Stimulated activated CD8-positive, alpha-beta memory T cell treated with anti-CD3 and anti-CD28 coated beads, Interleukin-7, amount 100 ng/mL, for 4 hours (primary cell): ENCODE measurements around the gene DCD.
A peak's percentile ranks its signal among the peaks of the same experiment; 100 is the strongest.

Source experiments
- DNase-seq, 2 donors: peaks; one replicate each; pipeline ENCODE4 v3.0.0-alpha.2; 2020; ENCODE audit warnings: low read depth in 2 of 2

Gene DCD

GRCh38 chr12:54608156-54608555 lies 40.0 kb downstream of the DCD start:
- no peak for DNase-seq

DNA sequence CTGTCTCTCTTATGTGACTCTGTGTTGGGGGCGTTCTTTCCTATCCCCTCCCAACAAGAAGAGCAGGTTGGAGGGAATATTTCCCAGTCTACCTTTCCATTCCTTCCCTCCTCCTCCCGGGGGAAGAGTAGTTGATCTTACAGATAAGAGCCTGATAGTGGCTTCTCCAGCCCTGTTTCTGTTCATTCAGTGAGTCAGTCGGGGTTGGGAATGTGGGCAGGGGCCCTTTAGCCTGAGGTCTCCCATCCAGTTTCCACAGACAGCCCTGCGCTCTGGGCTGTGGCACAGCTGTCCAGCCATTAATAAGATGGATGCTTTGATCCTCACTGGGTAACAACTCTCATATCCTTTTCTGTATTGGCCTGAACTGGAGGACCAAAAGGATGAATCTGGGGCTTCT lies 41.6 kb downstream of the DCD start:
- no peak for DNase-seq

- no peak for DNase-seq
These were observed 42.8 kb downstream of the DCD start for GRCh38 chr12:54605138-54605970.

DNA sequence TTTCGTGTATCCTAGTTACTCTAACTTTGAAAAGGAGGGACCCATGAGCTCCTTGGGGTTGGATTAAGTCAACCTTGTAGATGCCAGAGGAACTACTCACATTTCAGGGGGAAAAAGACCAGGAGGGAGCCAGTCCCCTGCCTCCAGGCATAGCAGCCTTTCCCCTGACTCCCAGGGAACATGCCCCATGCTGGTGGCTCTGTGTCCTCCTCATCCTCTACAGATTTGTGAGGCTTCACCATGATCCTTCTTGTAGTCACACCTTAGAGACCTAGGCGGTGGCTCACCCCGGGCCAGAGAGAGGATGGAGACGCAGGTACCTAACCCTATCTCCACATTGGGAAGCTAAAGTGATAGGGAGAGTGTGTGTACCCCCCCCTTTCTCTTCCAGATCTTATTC lies 43.7 kb downstream of the DCD start:
- DNase-seq = no peak

- no peak for DNase-seq
These were observed 44.3 kb downstream of the DCD start for GRCh38 chr12:54603872-54604271.

- peak; percentile 30 to 49 for DNase-seq
These were observed 44.9 kb downstream of the DCD start for GRCh38 chr12:54603173-54603814.

GRCh38 chr12:54602661-54603060 lies 45.5 kb downstream of the DCD start:
- no peak for DNase-seq

GRCh38 chr12:54601841-54602240 lies 46.3 kb downstream of the DCD start:
- no peak for DNase-seq

- DNase-seq = no peak
These were observed 49.2 kb downstream of the DCD start for GRCh38 chr12:54598970-54599369.

- peak; percentile 5 to 14 for DNase-seq
These were observed 51.6 kb downstream of the DCD start for GRCh38 chr12:54596526-54596946.

- no peak for DNase-seq
These were observed 52.7 kb downstream of the DCD start for GRCh38 chr12:54595471-54595870.
